NCI-H2196 (cell line): ENCODE data around the gene MICALL1.

Experiments used
- DNase-seq: peaks from one replicate; lab custom pipeline; 2025; ENCODE audit not compliant: unreplicated experiment; lab: John Stamatoyannopoulos, UW

MICALL1 gene

GRCh38 chr22:37981282-37982011 lies 75.3 kb downstream of the MICALL1 start:
- DNase-seq = no peak

DNA sequence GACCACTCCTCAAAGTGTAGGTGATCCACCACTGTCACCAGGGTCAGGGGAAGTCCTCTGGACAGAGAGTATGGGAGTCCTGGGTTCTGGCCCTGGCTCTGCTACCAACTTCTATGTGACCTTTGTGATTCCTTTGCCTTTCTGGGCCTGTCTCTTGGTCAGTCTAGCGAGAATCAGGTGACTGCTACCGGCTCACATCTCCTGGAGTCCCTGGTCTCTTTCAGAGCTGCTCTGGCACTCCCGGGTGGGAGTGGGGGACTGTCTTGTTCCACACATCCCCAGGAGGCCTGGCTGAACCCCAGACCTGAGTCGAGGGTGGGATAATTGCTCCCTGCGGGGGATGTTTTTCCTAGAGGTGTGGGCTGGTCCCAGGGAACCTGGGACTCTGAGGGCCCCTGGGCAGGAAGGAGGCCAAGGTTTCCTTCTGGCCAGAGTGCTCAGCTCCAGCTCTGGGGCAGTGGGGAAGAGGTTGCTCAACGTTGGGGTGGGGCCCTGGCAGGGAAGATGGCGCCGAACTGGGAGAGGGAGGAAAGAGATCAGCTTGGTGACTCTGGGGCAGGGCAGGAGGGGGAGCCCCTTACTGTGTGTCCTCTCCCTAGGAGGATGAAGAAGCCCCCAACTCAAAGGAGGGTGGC lies 76.2 kb downstream of the MICALL1 start:
- no peak for DNase-seq

GRCh38 chr22:37982938-37983859 lies 77.1 kb downstream of the MICALL1 start:
- DNase-seq = no peak

GRCh38 chr22:37983860-37984791 lies 78.0 kb downstream of the MICALL1 start, which contains the start of gene SOX10:
SOX10 (minus strand) TSS chr22:37984555; CDS start chr22:37983784, 771 bp downstream.
- no peak for DNase-seq

DNA sequence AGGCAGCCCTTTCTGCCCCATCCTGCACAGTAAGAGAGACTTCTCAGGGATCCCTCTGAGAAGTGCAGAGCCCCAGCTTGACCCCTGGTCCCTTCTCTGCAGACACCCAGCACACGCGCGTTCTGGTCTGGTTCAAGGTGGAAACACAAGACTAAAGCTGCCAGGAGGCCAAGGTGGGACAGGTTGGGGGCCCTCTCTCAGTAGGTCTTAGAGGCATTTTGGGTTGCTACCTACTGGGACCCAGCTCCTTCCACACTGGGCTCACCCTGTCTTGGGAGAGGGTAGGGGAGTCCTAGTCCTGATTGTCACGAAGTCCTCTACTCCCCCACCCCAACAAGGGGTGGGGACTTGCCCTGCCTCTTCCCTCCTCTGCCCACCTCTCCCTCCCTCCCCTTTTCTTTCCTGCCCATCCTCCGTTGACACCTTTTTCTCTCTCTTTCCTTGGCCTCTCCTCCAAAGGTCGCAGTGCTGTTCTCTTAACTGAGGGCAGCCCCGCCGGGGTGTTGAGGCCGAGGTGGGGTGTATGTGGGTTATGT lies 79.0 kb downstream of the MICALL1 start:
- DNase-seq = no peak

DNA sequence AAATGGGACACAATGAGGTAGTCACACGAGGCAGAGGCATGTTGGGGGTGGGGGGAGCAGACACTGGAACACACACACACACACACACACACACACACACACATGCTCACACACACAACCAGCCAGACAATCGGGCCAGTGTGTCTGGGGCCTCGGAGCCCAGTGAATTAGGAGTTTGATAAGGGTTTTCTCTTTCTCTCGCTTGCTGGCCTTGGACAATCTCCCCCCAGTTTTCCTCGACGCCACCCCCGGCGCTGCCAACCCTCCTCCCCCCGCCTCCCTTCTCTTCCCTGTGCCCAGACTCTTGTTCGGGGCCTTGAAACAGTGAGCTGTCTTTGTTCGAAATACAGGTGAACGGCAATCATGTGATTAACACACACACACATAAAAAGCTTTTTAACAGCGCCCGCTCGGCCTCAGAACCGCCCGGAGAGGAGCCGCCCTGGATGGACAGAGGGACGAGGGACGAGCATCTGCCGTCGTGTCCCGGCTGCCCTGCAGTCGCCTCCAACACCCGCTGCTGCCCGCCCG lies 79.7 kb downstream of the MICALL1 start:
- no peak for DNase-seq

GRCh38 chr22:37986371-37986770 lies 80.3 kb downstream of the MICALL1 start:
- DNase-seq = no peak

DNA sequence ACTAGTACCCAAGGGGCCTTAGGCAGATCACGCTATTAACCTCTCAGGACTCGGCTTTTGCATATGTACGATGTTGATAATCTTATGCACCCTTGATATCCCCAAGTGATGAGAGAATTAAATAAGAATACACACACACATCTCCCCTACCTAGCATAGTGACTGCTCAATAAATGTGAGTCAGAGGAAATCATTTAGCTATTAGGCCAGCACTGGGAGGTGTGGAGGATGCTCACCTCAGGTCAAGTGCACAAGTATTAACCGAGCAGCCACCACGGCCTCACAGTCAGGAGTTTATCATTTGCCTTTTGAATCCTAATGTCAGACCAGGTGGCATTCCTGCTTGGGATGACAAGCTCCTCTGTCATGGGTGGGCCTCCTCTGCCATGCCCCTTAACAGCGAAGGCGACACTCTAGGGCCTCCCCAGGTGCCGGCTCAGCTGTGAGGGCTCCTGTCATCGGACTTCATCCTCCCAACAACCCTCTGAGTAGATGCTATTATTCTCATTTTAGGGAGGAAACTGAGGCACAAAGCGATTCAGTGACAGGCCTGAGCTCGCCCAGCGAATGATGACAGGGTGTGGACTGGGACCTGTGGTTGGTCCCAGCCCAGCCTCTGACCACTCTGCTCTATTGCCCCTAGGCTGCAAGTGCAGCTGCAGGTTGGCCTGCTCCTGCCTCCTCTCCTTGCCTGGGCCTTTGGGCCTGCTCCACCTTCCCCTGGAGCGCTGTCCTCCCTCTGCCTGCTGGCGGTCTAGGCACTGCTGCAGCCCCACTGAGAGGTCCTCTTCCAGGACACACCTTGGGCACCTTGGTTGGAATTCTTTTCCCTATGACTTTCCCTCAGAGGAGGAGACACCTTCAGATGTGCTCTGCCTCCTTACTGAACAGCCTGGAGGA lies 83.3 kb downstream of the MICALL1 start:
- no peak for DNase-seq

- DNase-seq = no peak
Observed at GRCh38 chr22:37990301-37990700, 84.2 kb downstream of the MICALL1 start.

GRCh38 chr22:37990862-37991261 lies 84.8 kb downstream of the MICALL1 start:
- DNase-seq = no peak

DNA sequence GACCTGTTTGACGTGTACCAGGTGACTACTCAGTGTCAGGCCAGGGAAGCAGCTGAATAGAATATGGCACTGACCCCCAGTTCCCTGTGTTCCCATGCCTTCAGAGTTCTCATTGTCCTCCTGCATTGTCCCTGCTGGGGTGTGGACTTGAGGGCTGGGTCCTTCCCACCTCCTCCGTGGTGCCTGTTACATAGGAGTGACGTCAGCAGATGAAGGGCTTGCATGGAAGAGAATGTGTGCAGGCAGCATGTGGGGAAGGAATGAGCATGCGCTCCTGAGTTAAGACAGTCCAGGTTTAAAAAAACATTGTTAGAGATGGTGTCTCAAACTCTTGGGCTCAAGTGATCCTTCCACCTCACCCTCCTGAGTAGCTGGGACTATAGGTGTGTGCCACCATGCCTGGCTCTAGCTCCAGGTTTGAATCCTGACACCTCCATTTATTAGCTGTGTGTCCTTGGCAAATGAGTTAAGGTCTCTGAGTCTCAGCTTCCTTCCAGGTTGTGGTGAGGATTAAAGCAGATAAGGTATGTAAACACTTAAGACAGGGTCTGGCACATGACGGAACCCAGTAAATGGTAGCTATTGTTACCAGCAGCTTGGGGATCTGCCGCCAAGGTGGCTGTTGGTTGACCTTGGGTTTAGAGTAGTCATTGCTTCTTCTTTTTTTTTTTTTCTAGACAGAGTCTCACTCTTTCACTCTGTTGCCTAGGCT lies 85.8 kb downstream of the MICALL1 start:
- no peak for DNase-seq
